Iris pigment epithelial cell (primary cell): ENCODE data around the gene RPL39L.
"Not testable (repeated sequence)": the region's sequence is repeated elsewhere in the genome, so short reads cannot be mapped to it uniquely, and the experiment has no call there.

Source experiments
- DNase-seq: peaks from one replicate; pipeline ENCODE4 v3.0.0-alpha.2; 2011; ENCODE audit warnings: low read depth

RPL39L gene

DNA sequence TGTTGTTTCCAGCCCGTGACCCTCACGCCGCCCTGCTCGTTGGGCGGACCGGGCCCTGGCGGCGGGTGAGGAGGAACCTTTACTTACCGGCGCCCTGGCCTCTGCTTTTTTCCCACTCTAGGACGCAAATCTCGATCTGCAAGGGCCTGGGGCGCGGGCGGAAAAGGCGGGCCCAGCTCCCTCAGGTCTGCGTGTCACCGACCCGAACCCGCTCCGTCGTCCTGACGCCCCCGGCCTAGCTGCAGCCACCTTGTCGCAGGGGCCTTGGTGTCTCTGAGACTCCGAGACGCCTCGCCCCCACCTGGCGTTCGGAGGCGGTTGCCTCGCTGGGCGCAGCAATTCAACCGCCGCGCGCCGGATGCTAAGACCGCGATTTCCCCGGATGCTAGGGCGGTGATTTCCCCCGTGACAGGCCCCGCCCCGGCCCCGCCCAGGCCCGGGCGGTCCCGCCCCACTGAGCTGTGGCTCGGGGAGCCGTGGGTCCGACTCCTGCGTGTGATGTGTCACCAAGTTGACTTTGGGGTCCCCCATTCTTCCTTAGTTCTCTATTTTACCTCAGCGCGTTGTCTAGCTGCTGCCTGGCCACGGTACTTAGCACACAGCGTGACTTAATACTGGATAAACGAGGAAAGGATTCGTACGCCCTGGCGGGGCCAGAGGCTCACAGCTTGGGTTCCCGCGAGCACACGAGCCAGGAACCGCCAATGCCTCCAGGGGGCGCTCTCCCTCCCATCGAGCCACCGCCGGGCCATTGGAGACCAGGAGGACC is at the start of gene RPL39L:
Gene RPL39L, minus strand, starts transcription at position 371 of the 769 bp plus-strand sequence. CDS start 18,196 bp downstream, outside the sequence.
- DNase-seq, result peak; percentile 85

DNA sequence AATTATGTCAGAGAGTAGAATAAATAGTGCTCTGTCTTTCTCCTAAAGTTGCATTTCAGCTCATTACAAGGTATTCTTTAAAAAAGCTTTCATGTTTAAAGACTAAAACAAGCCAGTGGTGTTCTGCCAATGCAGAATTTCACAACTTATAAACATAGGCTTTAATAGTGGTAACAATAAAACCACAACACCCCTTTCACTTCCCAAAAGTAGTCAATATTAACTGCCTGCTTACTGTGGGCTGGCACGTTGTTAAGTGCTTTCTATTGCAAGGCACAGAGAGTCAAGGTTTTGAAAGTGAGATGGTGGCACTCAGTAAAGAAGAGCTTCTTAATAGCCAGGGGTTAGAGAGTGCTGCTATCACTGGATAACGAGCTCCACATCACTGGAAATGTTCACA is 49.6 kb upstream of the RPL39L start:
- DNase-seq, result peak; percentile 55

GRCh38 chr3:187186801-187187421 is 47.6 kb upstream of the RPL39L start:
- peak; percentile 96 for DNase-seq

DNA sequence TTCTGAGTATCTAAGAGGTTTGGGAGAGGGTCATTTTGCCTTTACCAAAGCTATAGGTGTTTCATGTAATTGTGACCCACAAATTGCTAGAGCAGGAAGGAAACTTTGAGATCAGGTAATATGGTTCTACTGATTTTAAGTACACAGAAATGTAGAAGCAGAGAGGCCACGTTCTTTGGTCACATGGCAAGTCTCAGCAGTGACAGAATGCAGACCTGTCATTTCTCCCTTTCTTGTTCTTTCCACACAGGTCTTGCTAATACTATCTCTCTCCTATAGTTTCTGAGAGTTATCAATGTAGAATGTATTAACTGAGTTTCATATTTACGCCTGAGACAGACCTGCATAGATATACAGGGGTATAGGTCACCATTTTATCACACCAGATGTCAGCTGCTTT is 47.1 kb upstream of the RPL39L start:
- DNase-seq, result no peak

- no peak for DNase-seq
Observed at GRCh38 chr3:187185759-187186158, 46.5 kb upstream of the RPL39L start.

DNA sequence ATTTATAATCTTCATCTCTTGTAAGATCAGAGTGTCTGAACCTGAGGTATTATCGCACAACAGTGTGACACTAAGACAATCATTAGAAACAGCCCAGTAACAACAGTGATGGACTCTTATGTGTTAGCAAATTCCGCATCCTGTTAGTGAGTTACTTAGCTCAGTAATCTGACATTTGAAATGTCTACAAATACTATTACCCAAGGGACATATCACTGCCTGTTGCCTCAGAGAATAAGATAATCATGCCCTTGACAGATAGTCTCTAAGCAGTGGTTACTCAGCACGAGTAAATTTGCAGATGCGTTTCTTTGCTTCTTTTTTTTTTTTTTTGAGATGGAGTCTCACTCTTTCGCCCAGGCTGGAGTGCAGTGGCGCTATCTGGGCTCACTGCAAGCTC is 44.6 kb upstream of the RPL39L start:
- peak; percentile 41 for DNase-seq

DNA sequence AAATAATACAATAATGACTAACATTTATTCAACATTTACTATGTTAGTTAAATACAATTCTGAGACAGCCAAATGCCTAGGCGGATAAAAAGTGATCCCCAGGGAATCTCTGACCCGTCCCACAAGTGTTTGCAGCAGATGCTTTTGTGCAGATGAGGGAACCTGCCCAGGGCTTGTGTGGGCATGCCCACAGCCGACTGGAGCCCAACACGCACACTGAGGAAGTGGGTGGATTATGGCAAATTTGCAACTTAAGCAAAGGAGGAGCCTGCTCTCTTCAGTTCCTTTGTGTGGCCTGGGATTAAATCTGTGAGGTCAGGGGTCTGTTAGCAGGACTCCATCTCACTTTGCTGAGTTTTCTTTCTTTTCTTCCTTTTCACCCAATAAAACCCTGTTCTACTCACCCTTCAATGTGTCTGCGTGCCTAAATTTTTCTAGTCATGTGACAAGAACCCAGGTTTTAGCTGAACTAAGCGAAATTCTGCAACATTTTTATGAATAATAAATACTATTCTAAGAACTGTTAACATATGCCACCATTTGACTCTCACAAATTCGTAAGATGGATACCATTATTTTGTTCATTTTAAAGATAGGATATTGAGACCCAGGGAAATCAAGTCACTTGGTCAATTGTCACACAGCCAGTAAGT is 44.0 kb upstream of the RPL39L start:
- peak; percentile 26 for DNase-seq

GRCh38 chr3:187181454-187182170 is 42.3 kb upstream of the RPL39L start:
- DNase-seq, result no peak

DNA sequence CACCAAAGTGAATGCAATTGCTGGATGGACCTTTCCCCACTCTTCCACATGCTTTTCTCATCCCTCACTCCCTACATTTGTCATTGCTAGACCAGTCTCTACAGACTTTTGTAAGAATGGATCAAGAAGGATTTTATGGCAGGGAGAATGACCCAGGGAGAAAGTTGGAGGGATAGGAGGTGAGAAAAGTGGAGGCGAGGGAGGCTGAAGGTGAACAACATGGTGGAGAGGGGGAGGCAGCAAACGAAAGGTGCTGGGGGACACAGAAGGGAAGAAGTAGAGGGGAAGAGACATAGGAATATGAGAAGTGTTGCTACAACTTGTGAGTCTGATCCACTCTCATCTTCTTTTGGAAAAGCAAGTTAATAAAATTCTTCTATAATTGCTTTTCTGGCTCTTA is 33.6 kb upstream of the RPL39L start:
- DNase-seq, result no peak

DNA sequence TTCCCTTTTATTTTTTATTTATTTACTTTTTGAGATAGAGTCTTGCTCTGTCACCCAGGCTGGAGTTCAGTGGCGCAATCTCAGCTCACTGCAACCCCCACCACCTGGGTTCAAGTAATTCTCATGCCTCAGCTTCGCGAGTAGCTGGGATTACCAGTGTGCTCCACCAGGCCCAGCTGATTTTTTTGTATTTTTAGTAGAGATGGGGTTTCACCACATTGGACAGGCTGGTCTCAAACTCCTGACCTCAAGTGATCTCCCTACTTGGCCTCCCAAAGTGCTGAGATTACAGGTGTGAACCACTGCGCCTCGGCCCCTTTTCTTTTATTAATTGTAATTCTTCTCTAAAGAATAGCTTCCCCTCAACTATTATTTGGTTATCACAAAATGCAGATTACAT is 31.6 kb upstream of the RPL39L start:
- DNase-seq, result not testable (repeated sequence)

GRCh38 chr3:187169231-187169960 is 30.1 kb upstream of the RPL39L start:
- DNase-seq, result peak; percentile 90

GRCh38 chr3:187167777-187168176 is 28.5 kb upstream of the RPL39L start:
- DNase-seq, result no peak

- no peak for DNase-seq
Observed at GRCh38 chr3:187166750-187167149, 27.5 kb upstream of the RPL39L start.

DNA sequence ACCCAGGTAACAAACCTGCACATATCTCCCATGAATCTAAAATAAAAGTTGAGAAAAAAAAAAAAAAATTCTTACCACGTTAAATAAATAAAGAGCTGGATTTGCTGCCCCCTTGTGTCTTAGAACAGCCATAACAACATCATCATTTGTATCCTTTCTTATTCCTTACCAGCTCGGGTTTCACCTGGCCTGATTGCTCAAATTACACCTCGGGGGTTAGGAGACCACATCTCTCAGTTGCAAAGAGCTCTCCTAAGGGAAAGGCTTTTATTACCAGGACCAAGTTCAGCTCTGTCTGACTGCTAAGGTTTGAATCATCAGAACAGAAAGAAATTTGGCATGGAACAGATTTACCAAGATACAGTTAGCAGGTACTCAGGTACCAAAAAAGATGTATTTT is 25.8 kb upstream of the RPL39L start:
- DNase-seq, result peak; percentile 62

GRCh38 chr3:187162265-187162953 is 23.1 kb upstream of the RPL39L start:
- DNase-seq, result no peak

DNA sequence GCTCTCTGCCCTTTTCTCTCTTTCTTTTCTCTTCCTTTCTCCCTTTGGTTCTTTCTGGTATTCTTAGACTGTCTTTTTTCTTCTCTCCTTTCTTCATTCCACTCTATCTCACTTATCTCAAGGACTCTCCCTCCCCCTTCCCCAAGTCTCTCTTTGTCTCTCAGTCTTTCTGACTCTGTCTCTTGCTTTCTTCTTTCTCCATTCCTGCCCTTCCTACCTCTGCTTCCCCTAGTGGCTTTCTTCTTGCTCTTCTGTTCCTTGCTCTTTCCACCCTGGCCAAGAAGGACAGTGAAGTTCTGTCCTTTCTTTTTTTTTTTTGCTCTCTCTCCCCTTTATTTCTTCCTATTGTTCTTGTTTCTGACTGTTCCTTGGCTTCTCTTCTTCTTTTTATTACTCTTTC is 22.3 kb upstream of the RPL39L start:
- DNase-seq, result no peak

GRCh38 chr3:187150599-187150998 is 11.3 kb upstream of the RPL39L start:
- no peak for DNase-seq

DNA sequence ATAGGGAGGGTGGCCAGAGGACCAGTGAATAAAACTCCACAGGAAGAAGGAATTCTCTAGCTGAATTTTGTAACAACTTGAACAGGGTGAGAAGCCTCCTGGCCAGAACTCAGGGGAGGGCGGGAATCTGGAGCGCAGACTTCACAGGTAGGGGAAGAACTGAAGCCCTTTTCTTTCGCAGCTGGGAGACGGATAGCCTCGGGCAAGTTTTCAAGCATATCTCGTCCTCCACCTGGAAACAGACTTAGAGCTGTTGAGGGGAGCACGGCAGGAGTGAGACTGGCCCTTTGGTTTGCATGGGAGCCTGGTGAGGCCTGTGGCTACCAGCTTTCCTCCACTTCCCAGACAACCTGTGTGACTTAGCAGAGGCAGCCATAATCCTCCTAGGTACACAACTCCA is 10.9 kb upstream of the RPL39L start:
- no peak for DNase-seq

- DNase-seq, result no peak
Observed at GRCh38 chr3:187146389-187146788, 7.1 kb upstream of the RPL39L start.

- no peak for DNase-seq
Observed at GRCh38 chr3:187145149-187145895, 6.0 kb upstream of the RPL39L start.

GRCh38 chr3:187139895-187140253 is 578 bp upstream of the RPL39L start:
- no peak for DNase-seq
